Heart right ventricle (tissue), 16 donors: Measurements from ENCODE around the gene TMEM266. TPM values are rescaled to one million over a fixed set of nuclear protein-coding genes. Genes with fewer than 3 reads are reported as not detected.

ENCODE experiments used
- ATAC-seq, 8 donors: fragments of 200-7000 bp; cut with Tn5 transposase; one replicate each; pipeline ENCODE4 v1.9.1; 2020; ENCODE audit warnings: mild to moderate bottlenecking in 8 of 8, moderate library complexity in 8 of 8, moderate number of reproducible peaks in 1 of 8
- DNase-seq, 2 donors: peaks; one replicate each; pipeline ENCODE4 v3.0.0-alpha.2; 2020
- H3K27ac ChIP-seq, 10 donors: fragments of 200-600 bp; sonication (generic) in 2 of 10; one replicate each; pipeline versions ENCODE4 v1.5.0 to v1.8.0; 2020 to 2022; ENCODE audit warnings: mild to moderate bottlenecking in 3 of 10
- H3K27me3 ChIP-seq, 7 donors: fragments of 200-600 bp; one replicate each; pipeline ENCODE4 v1.8.0; 2021 to 2022; ENCODE audit warnings: mild to moderate bottlenecking in 2 of 7
- H3K36me3 ChIP-seq, 9 donors: fragments of 200-600 bp; sonication (generic) in 1 of 9; one replicate each; pipeline versions ENCODE4 v1.5.0 to v1.8.0; 2020 to 2022; ENCODE audit warnings: mild to moderate bottlenecking in 2 of 9
- H3K4me1 ChIP-seq, 9 donors: fragments of 200-600 bp; sonication (generic) in 1 of 9; one replicate each; pipeline versions ENCODE4 v1.5.0 to v1.8.0; 2020 to 2022; ENCODE audit warnings: mild to moderate bottlenecking in 4 of 9
- H3K4me3 ChIP-seq, 10 donors: fragments of 200-600 bp; sonication (generic) in 2 of 10; one replicate each; pipeline versions ENCODE4 v1.5.0 to v1.8.0; 2020 to 2022; ENCODE audit warnings: mild to moderate bottlenecking in 7 of 10, moderate library complexity in 2 of 10
- H3K9me3 ChIP-seq, 11 donors: fragments of 200-600 bp in 10 of 11; sonication (generic) in 2 of 11; one replicate each; pipeline versions ENCODE4 v1.5.0 to v1.8.0; 2013 to 2022; ENCODE audit warnings: mild to moderate bottlenecking in 2 of 11, control low read depth in 1 of 11, moderate library complexity in 1 of 11
- CTCF ChIP-seq, 9 donors: fragments of 200-600 bp; sonication (generic) in 2 of 9; IDR thresholded peaks; one replicate each; pipeline versions ENCODE4 v1.5.0 to v1.8.0; 2021 to 2022; ENCODE audit warnings: antibody characterized with exemption in 9 of 9, mild to moderate bottlenecking in 5 of 9, moderate library complexity in 1 of 9
- WGBS, 2 donors: extraction: QIAGEN DNeasy Blood & Tissue Kit; methylation state at CpG; one replicate each; pipeline ENCODE4 v1.1.7; 2013; ENCODE audit warnings: inconsistent platforms in 1 of 2; 5-methylcytosine and 5-hydroxymethylcytosine counted together
- intact Hi-C, 10 donors: fragments of 100-400 bp; cut with DNase I; formaldehyde crosslinking; loops; one replicate each; pipeline versions ENCODE4 v1.11.1 to v1.14.2; 2022
- polyA plus RNA-seq, 2 donors: library from polyadenylated mRNA; stranded (reverse); fragments of 200-250 nt; gene quantifications; one replicate each; pipeline ENCODE4 v1.2.3, GENCODE V29; 2013
- total RNA-seq, 10 donors: library from RNA; stranded (reverse); fragmentation: NEBNext Ultra II Directional in 3 of 10; extraction: Animal tissue kit (Norgen Biotek cat#: 25700) in 3 of 10; gene quantifications; one replicate each; pipeline versions ENCODE4 v1.2.1 to v1.2.4, GENCODE V29; 2021 to 2023
- donor health status: Arrhythmogenic right ventricular cardiomyopathy.
- donor health status: ischemic (EF 13 %, LVEDD 7.1; RV severe dilation, severe dysfunction).
- donor health status: healthy with polysubstance abuse.
- donor health status: DM: no; HTN: yes; CAD: no.
- donor health status: DM: no; HTN: no; CAD: no.
- donor health status: ischemic (EF 25% LVEDD 6.9; RV normal size, moderate dysfunction).
- donor health status: ischemic (EF 25% LVEDD 5.7; RV mildly dilated, moderate dysfunction).
- donor health status: healthy.
- donor health status: DM: yes; HTN: yes; CAD: no.
- donor health status: Ischemic cardiomyopathy.
- donor health status: ischemic (EF 35%, LVEDD 5.7; RV mildly dilated, moderate dysfunction).
- donor health status: nonischemic (EF 11% LVEDD 7.7; RV severe dilation, severe dysfunction).
- donor health status: DM: yes; HTN: yes; CAD: no.
- donor health status: PGD.
- donor health status: ischemic (EF 29% LVEDD 5.4; RV normal size, mild dysfunction).
- donor health status: nonischemic (EF 23%, LVEDD 6.1; RV moderate dilation, normal function).

TMEM266 gene
- total and polyA plus RNA-seq, 12 donors = 0.01 to 0.30 (median 0.15) TPM; not detected in 3

GRCh38 chr15:76024021-76024768 is 35.6 kb upstream of the TMEM266 start:
- no peak overlapping the region for H3K27ac ChIP-seq
- H3K4me3 ChIP-seq = no peak overlapping the region
- peaks cover 0 to 19% (median 7%) of the 10 kb centered on the region in 7 donors for H3K27me3 ChIP-seq
- H3K4me1 ChIP-seq = no peaks in the 10 kb centered on the region
- intact Hi-C loops = no loop called here
- no peak for TF ChIP-seq CTCF (IDR thresholded peaks at IDR 0.05)
- no peaks in the 10 kb centered on the region for H3K36me3 ChIP-seq
- ATAC-seq = no peak
- no peak for DNase-seq
- peaks cover 0 to 36% (median 17%) of the 10 kb centered on the region in 11 donors for H3K9me3 ChIP-seq
- 83 to 84% methylated on average over 4 of the region's 4 CpGs for WGBS, 2 donors

GRCh38 chr15:76032046-76032445 is 27.7 kb upstream of the TMEM266 start:
- DNase-seq (no peak), ATAC-seq (no peak)
- intact Hi-C loops = loop anchor here in 1 of 10 donors (10.0 kb wide), 1 partner anchor 57 kb away; no protein-coding TSS in a partner anchor
- no peak for TF ChIP-seq CTCF (IDR thresholded peaks at IDR 0.05)
- H3K27ac ChIP-seq = no peak overlapping the region
- WGBS, 2 donors = 87 to 93% methylated on average over 1 of the region's 1 CpG
- H3K4me3 ChIP-seq = no peak overlapping the region
- no peaks in the 10 kb centered on the region for H3K36me3 ChIP-seq
- H3K4me1 ChIP-seq = no peaks in the 10 kb centered on the region
- peaks cover 0 to 25% (median 0%) of the 10 kb centered on the region in 11 donors for H3K9me3 ChIP-seq
- H3K27me3 ChIP-seq = peaks cover 0 to 18% (median 7%) of the 10 kb centered on the region in 7 donors

- H3K27ac ChIP-seq = no peak overlapping the region
- H3K27me3 ChIP-seq = peaks cover 0 to 24% (median 7%) of the 10 kb centered on the region in 7 donors
- no peaks in the 10 kb centered on the region for H3K36me3 ChIP-seq
- TF ChIP-seq CTCF (IDR thresholded peaks at IDR 0.05) = no peak
- H3K4me3 ChIP-seq = no peak overlapping the region
- no peak for DNase-seq
- peaks cover 0 to 17% (median 0%) of the 10 kb centered on the region in 11 donors for H3K9me3 ChIP-seq
- 76 to 78% methylated on average over 1 of the region's 1 CpG for WGBS, 2 donors
- no peak for ATAC-seq
- intact Hi-C loops = loop anchor here in 1 of 10 donors (10.0 kb wide), 1 partner anchor 59 kb away; no protein-coding TSS in a partner anchor
- no peaks in the 10 kb centered on the region for H3K4me1 ChIP-seq
Observed at GRCh38 chr15:76033438-76033837, 26.3 kb upstream of the TMEM266 start.

- ATAC-seq (no peak), DNase-seq (no peak)
- H3K4me3 ChIP-seq = no peak overlapping the region
- H3K9me3 ChIP-seq = peaks cover 0 to 20% (median 0%) of the 10 kb centered on the region in 11 donors
- peaks cover 0 to 31% (median 7%) of the 10 kb centered on the region in 7 donors for H3K27me3 ChIP-seq
- H3K27ac ChIP-seq = no peak overlapping the region
- 56 to 61% methylated on average over 2 of the region's 2 CpGs for WGBS, 2 donors
- H3K36me3 ChIP-seq = no peaks in the 10 kb centered on the region
- H3K4me1 ChIP-seq = no peaks in the 10 kb centered on the region
- intact Hi-C loops = loop anchor here in 1 of 10 donors (10.0 kb wide), 1 partner anchor 59 kb away; no protein-coding TSS in a partner anchor
- TF ChIP-seq CTCF (IDR thresholded peaks at IDR 0.05) = no peak
Observed at GRCh38 chr15:76034111-76034510, 25.7 kb upstream of the TMEM266 start.
